PC-3 (cell line): Measurements from ENCODE around the gene TRMT10B.

Experiments
- CTCF ChIP-seq: fragments of 300-600 bp; sonication (generic); conservative IDR thresholded peaks from 2 replicates; pipeline ENCODE4 v1.5.1; 2017; ENCODE audit warnings: antibody characterized with exemption, low read depth, mild to moderate bottlenecking, low read length
- EZH2phosphoT487 ChIP-seq: fragments of 300-600 bp; sonication (generic); IDR thresholded peaks from 2 replicates; pipeline ENCODE4 v1.6.1; 2018; ENCODE audit warnings: mild to moderate bottlenecking, antibody characterized with exemption, low read length, borderline replicate concordance

GRCh38 chr9:37739222-37739621 is 14.4 kb upstream of the TRMT10B start:
- no peak for TF ChIP-seq CTCF
- TF ChIP-seq EZH2phosphoT487, result no peak
